NCI-H146 treated with DMSO at 0.1 percent for 48 hours (cell line): ENCODE measurements around the gene CCND3.
A peak's percentile ranks its signal among the peaks of the same experiment; 100 is the strongest.

Experiments
- DNase-seq: peaks from one replicate; lab custom pipeline; 2025; ENCODE audit not compliant: unreplicated experiment; lab: John Stamatoyannopoulos, UW

CCND3 gene

GRCh38 chr6:41927253-41927652, 14.4 kb downstream of the CCND3 start:
- DNase-seq = no peak

GRCh38 chr6:41922154-41922553, 19.5 kb downstream of the CCND3 start:
- DNase-seq = no peak

- peak; percentile 42 for DNase-seq
Measured at GRCh38 chr6:41921712-41921998, 20.0 kb downstream of the CCND3 start.

GRCh38 chr6:41920921-41921711, 20.5 kb downstream of the CCND3 start, which contains the start of the genes BYSL and MED20:
Gene BYSL (plus strand): TSS chr6:41921499. CDS start chr6:41921563, 64 bp downstream.
Gene MED20 (minus strand): TSS chr6:41921139. CDS start chr6:41921018, 121 bp downstream.
- DNase-seq = peak; percentile 95

GRCh38 chr6:41917528-41917927, 24.1 kb downstream of the CCND3 start:
- DNase-seq = no peak

- no peak for DNase-seq
Measured at GRCh38 chr6:41914869-41915530, 26.6 kb downstream of the CCND3 start.

GRCh38 chr6:41914343-41914742, 27.3 kb downstream of the CCND3 start:
- no peak for DNase-seq

GRCh38 chr6:41909727-41910126, 31.9 kb downstream of the CCND3 start:
- DNase-seq = no peak

GRCh38 chr6:41901882-41902519, 39.6 kb downstream of the CCND3 start:
- DNase-seq = no peak

GRCh38 chr6:41900861-41901260, 40.7 kb downstream of the CCND3 start:
- DNase-seq = no peak

GRCh38 chr6:41896281-41896680, 45.3 kb downstream of the CCND3 start:
- DNase-seq = no peak

- DNase-seq = peak; percentile 97
Measured at GRCh38 chr6:41895300-41896233, 46.0 kb downstream of the CCND3 start, which contains the start of gene USP49. Gene USP49 (minus strand): TSS chr6:41895375. CDS start chr6:41806983, 88,392 bp downstream.

GRCh38 chr6:41894366-41895299, 47.0 kb downstream of the CCND3 start:
- DNase-seq = peak; percentile 53

- DNase-seq = no peak
Measured at GRCh38 chr6:41892921-41893564, 48.6 kb downstream of the CCND3 start.

- no peak for DNase-seq
Measured at GRCh38 chr6:41887331-41887751, 54.3 kb downstream of the CCND3 start.

- DNase-seq = no peak
Measured at GRCh38 chr6:41885930-41886329, 55.7 kb downstream of the CCND3 start.

- no peak for DNase-seq
Measured at GRCh38 chr6:41884957-41885356, 56.7 kb downstream of the CCND3 start.
